Caco-2 (cell line): Measurements from ENCODE around the gene MYF5. TPM values are rescaled to one million over a fixed set of nuclear protein-coding genes. Genes with fewer than 3 reads are reported as not detected.

Experiments used
- BruUV-seq: library from RNA; stranded (reverse); fragments of 400-500 nt; replicated peaks from 2 replicates; lab custom pipeline; 2021; lab: Mats Ljungman, UMichigan
- CTCF ChIA-PET: fragments of 300-600 bp; sonication (Branson Sonifier 250); formaldehyde crosslinking; loops from one replicate; lab custom pipeline; 2022; ENCODE audit warnings: antibody characterized with exemption; lab: Charles Lee
- POLR2A ChIA-PET: fragments of 300-600 bp; sonication (Branson Sonifier 250); formaldehyde crosslinking; loops from one replicate; lab custom pipeline; 2022; ENCODE audit warnings: antibody characterized with exemption; lab: Charles Lee
- DNase-seq, 2 experiments: peaks; one replicate each; pipeline versions ENCODE4 v3.0.0 to v3.0.0-alpha.2; 2020 to 2022
- H3K27me3 ChIP-seq: replicated peaks from 2 replicates; pipeline ENCODE4 v1.6.0; 2011; ENCODE audit warnings: low read length; ENCODE audit not compliant: control insufficient read depth, insufficient read depth
- H3K36me3 ChIP-seq: 2 replicates; pipeline ENCODE4 v1.5.1; 2011; ENCODE audit warnings: low read length; ENCODE audit not compliant: control insufficient read depth, insufficient read depth
- H3K4me1 ChIP-seq: fragments of 250-450 bp; sonication (Bioruptor Pico); 2 replicates; pipeline ENCODE4 v1.5.1; 2020; ENCODE audit warnings: mild to moderate bottlenecking
- H3K4me3 ChIP-seq: 2 replicates; pipeline ENCODE4 v1.5.1; 2011; ENCODE audit warnings: low read depth, mild to moderate bottlenecking, control low read depth, low read length
- H3K9me3 ChIP-seq: fragments of 250-450 bp; sonication (Bioruptor Pico); 2 replicates; pipeline ENCODE4 v1.5.1; 2020; ENCODE audit warnings: mild to moderate bottlenecking, moderate library complexity
- H3K27ac Mint-ChIP-seq: one replicate; pipeline ENCODE4 v1.8.0; 2022; ENCODE audit warnings: mixed read lengths; ENCODE audit not compliant: unreplicated experiment
- H3K27me3 Mint-ChIP-seq: one replicate; pipeline ENCODE4 v1.8.0; 2022; ENCODE audit warnings: mixed read lengths; ENCODE audit not compliant: insufficient read depth, unreplicated experiment
- H3K36me3 Mint-ChIP-seq: one replicate; pipeline ENCODE4 v1.8.0; 2022; ENCODE audit warnings: mild to moderate bottlenecking, mixed read lengths; ENCODE audit not compliant: insufficient read depth, unreplicated experiment
- H3K4me1 Mint-ChIP-seq: one replicate; pipeline ENCODE4 v1.8.0; 2022; ENCODE audit warnings: low read depth, mixed read lengths; ENCODE audit not compliant: unreplicated experiment
- H3K4me3 Mint-ChIP-seq: one replicate; pipeline ENCODE4 v1.8.0; 2022; ENCODE audit warnings: mild to moderate bottlenecking, moderate library complexity, mixed read lengths; ENCODE audit not compliant: unreplicated experiment
- H3K9me3 Mint-ChIP-seq: one replicate; pipeline ENCODE4 v1.8.0; 2022; ENCODE audit warnings: mixed read lengths; ENCODE audit not compliant: unreplicated experiment
- CTCF ChIP-seq, 2 experiments: fragments of 200-600 bp in 1 of 2; IDR thresholded peaks; 1 replicate in 1 of 2; 2 replicates in 1 of 2; pipeline versions ENCODE4 v1.5.1 to v1.8.0; 2011 to 2022; ENCODE audit warnings: antibody characterized with exemption in 1 of 2, control low read depth in 1 of 2, inconsistent platforms in 1 of 2, low read depth in 1 of 2, low read length in 1 of 2, mild to moderate bottlenecking in 1 of 2, moderate library complexity in 1 of 2; ENCODE audit not compliant: insufficient read depth in 1 of 2, severe bottlenecking in 1 of 2, unreplicated experiment in 1 of 2
- intact Hi-C: fragments of 100-400 bp; cut with micrococcal nuclease; formaldehyde crosslinking; loops from one replicate; pipeline ENCODE4 v1.10.0; 2022; ENCODE audit not compliant: unreplicated experiment
- total RNA-seq: library from RNA; stranded (reverse); gene quantifications from 2 replicates; pipeline ENCODE4 v1.2.3, GENCODE V29; 2022

The MYF5 gene
- total RNA-seq, 1 experiment from 2014 or later, result not detected

DNA sequence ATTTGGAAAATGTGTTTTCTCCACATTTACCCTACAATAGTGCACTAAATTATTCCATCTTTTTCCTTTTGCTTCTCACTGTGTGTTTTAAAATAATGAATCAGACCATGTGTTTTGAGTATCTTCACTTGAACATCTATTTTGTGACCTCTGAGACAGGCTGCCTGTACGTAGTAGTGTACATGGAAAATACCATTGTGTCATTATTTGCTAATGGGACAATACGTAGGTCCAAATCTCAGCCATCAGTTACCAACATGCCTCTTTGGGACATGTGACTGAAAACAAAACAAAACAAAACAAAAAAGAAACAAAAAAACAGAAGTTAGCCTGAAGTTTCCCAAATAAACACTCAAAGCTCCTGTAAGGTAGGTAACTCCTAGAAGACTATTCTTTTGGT is 16.4 kb upstream of the MYF5 start:
- intact Hi-C loops, result no loop called here

GRCh38 chr12:80701388-80701787 is 15.3 kb upstream of the MYF5 start:
- Mint-ChIP-seq H3K4me3 (no peak overlapping the region), H3K4me1 (peaks cover 10% of the 10 kb centered on the region), H3K27ac (no peak overlapping the region), H3K27me3 (no peaks in the 10 kb centered on the region), H3K9me3 (no peaks in the 10 kb centered on the region), H3K36me3 (no peaks in the 10 kb centered on the region)
- H3K27me3 ChIP-seq, result no peaks in the 10 kb centered on the region
- no peaks in the 10 kb centered on the region for H3K36me3 ChIP-seq
- no peak for TF ChIP-seq CTCF (IDR thresholded peaks at IDR 0.05; ENCODE audit: insufficient read depth in 1 of 2, low read depth in 1 of 2, low read length in 1 of 2, severe bottlenecking in 1 of 2, unreplicated experiment in 1 of 2)
- ChIA-PET CTCF (no interaction called here), POLR2A (no interaction called here)
- BruUV-seq, result no TSS peak
- H3K4me3 ChIP-seq, result no peak overlapping the region
- no peaks in the 10 kb centered on the region for H3K9me3 ChIP-seq
- no peak for DNase-seq
- intact Hi-C loops, result no loop called here
- no peaks in the 10 kb centered on the region for H3K4me1 ChIP-seq

More for the DNA sequence above, 16.4 kb upstream of the MYF5 start:
- ChIA-PET CTCF (no interaction called here), POLR2A (no interaction called here)
- no peaks in the 10 kb centered on the region for H3K27me3 Mint-ChIP-seq
- no peak overlapping the region for H3K27ac Mint-ChIP-seq
- no peaks in the 10 kb centered on the region for H3K9me3 Mint-ChIP-seq
- no peaks in the 10 kb centered on the region for H3K36me3 Mint-ChIP-seq
- Histone ChIP-seq H3K9me3 (no peaks in the 10 kb centered on the region), H3K27me3 (no peaks in the 10 kb centered on the region), H3K4me3 (no peak overlapping the region), H3K4me1 (no peaks in the 10 kb centered on the region), H3K36me3 (no peaks in the 10 kb centered on the region)
- peaks cover 10% of the 10 kb centered on the region for H3K4me1 Mint-ChIP-seq
- no peak for DNase-seq
- no TSS peak for BruUV-seq
- TF ChIP-seq CTCF (IDR thresholded peaks at IDR 0.05; ENCODE audit: insufficient read depth in 1 of 2, low read depth in 1 of 2, low read length in 1 of 2, severe bottlenecking in 1 of 2, unreplicated experiment in 1 of 2), result no peak
- H3K4me3 Mint-ChIP-seq, result no peak overlapping the region

DNA sequence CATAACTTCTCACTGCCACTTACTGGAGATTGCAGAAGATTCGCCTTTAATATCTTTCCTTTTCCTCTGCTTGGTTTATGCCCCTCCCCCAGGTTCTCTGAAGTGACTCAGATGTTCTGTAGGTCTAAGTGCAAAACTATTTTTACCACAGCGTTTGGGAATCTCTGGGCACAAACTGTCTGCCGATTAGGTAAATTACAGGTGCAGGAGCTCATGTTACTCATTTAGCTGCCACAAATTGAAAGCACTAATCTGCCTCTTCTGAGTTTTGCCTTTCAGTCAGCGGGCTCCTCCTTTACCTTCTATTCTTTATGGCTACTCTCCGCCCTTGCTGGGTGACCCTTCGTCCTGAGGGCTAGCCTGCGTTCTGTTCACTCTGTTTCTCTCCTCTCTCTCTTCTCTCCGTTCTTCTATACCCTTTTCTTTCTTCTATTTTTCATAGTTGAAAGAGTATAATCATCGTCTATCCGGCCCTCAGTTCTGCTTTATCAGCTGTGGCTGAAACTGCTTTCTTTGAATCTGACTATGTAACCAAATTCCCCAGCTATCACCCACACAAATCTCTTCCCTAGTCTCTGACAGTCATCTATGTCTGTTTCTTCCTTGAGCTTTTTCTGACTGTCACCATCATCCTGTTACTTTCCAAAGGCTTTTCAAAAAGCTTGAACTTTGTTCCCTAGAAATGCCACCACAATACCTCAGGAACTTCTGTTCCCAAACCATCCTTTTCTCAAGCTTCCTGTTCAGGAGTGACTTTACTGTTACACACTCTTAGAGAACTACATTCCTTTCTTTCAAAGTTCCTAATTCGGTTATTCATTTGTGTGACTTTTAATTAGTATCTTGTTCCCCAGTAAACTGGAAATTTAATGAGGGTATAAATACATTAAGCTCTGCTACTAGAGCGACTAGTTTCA is 13.6 kb upstream of the MYF5 start:
- H3K4me3 ChIP-seq, result no peak overlapping the region
- CTCF ChIA-PET, result no interaction called here
- intact Hi-C loops, result no loop called here
- Mint-ChIP-seq H3K36me3 (no peaks in the 10 kb centered on the region), H3K9me3 (no peaks in the 10 kb centered on the region), H3K4me1 (peaks cover 10% of the 10 kb centered on the region), H3K27ac (no peak overlapping the region), H3K27me3 (no peaks in the 10 kb centered on the region), H3K4me3 (peak overlapping the region; percentile 45)
- DNase-seq, result no peak
- H3K27me3 ChIP-seq, result no peaks in the 10 kb centered on the region
- POLR2A ChIA-PET, result no interaction called here
- H3K4me1 ChIP-seq, result no peaks in the 10 kb centered on the region
- no peaks in the 10 kb centered on the region for H3K36me3 ChIP-seq
- no peak for TF ChIP-seq CTCF (IDR thresholded peaks at IDR 0.05; ENCODE audit: insufficient read depth in 1 of 2, low read depth in 1 of 2, low read length in 1 of 2, severe bottlenecking in 1 of 2, unreplicated experiment in 1 of 2)
- H3K9me3 ChIP-seq, result no peaks in the 10 kb centered on the region
- BruUV-seq, result no TSS peak
